HG03280 (cell line): ENCODE data around the gene C2orf80.
"Not testable (repeated sequence)": the region's sequence is repeated elsewhere in the genome, so short reads cannot be mapped to it uniquely, and the experiment has no call there.

Experiments used
- ATAC-seq: cut with Tn5 transposase; IDR thresholded peaks from one replicate; pipeline ENCODE4 v1.9.1; 2021; ENCODE audit warnings: mild to moderate bottlenecking, moderate library complexity; ENCODE audit not compliant: unreplicated experiment

C2orf80 gene

GRCh38 chr2:208179028-208179609, 10.7 kb downstream of the C2orf80 start:
- ATAC-seq = no peak

- no peak for ATAC-seq
Measured at GRCh38 chr2:208175840-208176153, 14.0 kb downstream of the C2orf80 start.

- ATAC-seq = peak; percentile 99
Measured at GRCh38 chr2:208175069-208175839, 14.6 kb downstream of the C2orf80 start.

GRCh38 chr2:208174144-208174543, 15.7 kb downstream of the C2orf80 start:
- no peak for ATAC-seq

GRCh38 chr2:208172125-208172524, 17.7 kb downstream of the C2orf80 start:
- ATAC-seq = no peak

- no peak for ATAC-seq
Measured at GRCh38 chr2:208164951-208165755, 24.7 kb downstream of the C2orf80 start.

- no peak for ATAC-seq
Measured at GRCh38 chr2:208163489-208163888, 26.3 kb downstream of the C2orf80 start, which contains the start of gene CRYGA. TSS of gene CRYGA (minus strand) at chr2:208163589. CDS start at chr2:208163556, 33 bp downstream.

GRCh38 chr2:208156439-208156838, 33.4 kb downstream of the C2orf80 start:
- no peak for ATAC-seq

- no peak for ATAC-seq
Measured at GRCh38 chr2:208153156-208153555, 36.7 kb downstream of the C2orf80 start.

- no peak for ATAC-seq
Measured at GRCh38 chr2:208150956-208151355, 38.9 kb downstream of the C2orf80 start.

GRCh38 chr2:208150094-208150493, 39.7 kb downstream of the C2orf80 start:
- no peak for ATAC-seq

- ATAC-seq = no peak
Measured at GRCh38 chr2:208148803-208149202, 41.0 kb downstream of the C2orf80 start.

GRCh38 chr2:208147759-208148158, 42.1 kb downstream of the C2orf80 start:
- ATAC-seq = no peak

- no peak for ATAC-seq
Measured at GRCh38 chr2:208147008-208147407, 42.8 kb downstream of the C2orf80 start.

- no peak for ATAC-seq
Measured at GRCh38 chr2:208146006-208146405, 43.8 kb downstream of the C2orf80 start, which contains the start of gene CRYGB. TSS of gene CRYGB (minus strand) at chr2:208146158. CDS start at chr2:208146120, 38 bp downstream.

- ATAC-seq = no peak
Measured at GRCh38 chr2:208142925-208143799, 46.7 kb downstream of the C2orf80 start.

- ATAC-seq = no peak
Measured at GRCh38 chr2:208142240-208142924, 47.4 kb downstream of the C2orf80 start.

GRCh38 chr2:208139447-208139846, 50.4 kb downstream of the C2orf80 start:
- no peak for ATAC-seq

GRCh38 chr2:208138334-208138733, 51.5 kb downstream of the C2orf80 start:
- ATAC-seq = not testable (repeated sequence)

- no peak for ATAC-seq
Measured at GRCh38 chr2:208136716-208137094, 53.1 kb downstream of the C2orf80 start.
